NCI-H748 (cell line): ENCODE measurements around the gene DDX25.
"Not testable (repeated sequence)": the region's sequence is repeated elsewhere in the genome, so short reads cannot be mapped to it uniquely, and the experiment has no call there.

ENCODE experiments used
- DNase-seq: peaks from one replicate; lab custom pipeline; 2025; ENCODE audit not compliant: unreplicated experiment; lab: John Stamatoyannopoulos, UW

Gene DDX25

GRCh38 chr11:125902927-125903710 lies 1.2 kb upstream of the DDX25 start, which contains the start of gene PUS3:
PUS3 (minus strand) TSS chr11:125903206; CDS start chr11:125896284, 6,922 bp downstream.
- peak; percentile 89 for DNase-seq

GRCh38 chr11:125904678-125905077 lies 370 bp downstream of the DDX25 start:
- DNase-seq: no peak

DNA sequence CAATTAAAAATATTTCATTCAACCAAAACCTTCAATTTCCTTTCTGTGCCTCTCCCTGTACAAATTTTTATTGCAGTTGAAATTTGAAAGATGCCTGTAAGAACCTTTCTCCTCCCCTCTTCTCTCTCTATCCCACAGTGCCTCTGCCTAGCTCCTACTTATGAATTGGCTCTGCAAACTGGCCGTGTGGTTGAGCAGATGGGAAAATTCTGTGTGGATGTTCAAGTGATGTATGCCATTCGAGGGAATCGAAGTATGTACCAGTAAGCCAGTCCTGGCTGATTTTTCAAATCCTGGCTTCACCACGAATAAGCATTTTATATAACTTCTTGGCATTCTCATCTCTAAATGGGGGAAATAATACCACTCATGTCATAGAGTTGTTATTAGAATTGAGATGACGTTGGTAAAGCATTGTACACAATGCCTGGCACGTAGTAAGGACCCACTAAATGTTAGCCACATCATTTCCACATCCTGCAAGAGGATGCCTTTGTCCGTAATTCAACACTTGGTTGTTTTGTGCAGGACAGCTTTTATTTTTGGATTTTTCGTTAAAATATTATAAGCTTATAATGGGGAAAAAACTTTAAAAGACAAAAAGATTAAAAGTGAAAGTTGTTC lies 6.0 kb downstream of the DDX25 start:
- no peak for DNase-seq

GRCh38 chr11:125914601-125915000 lies 10.3 kb downstream of the DDX25 start:
- not testable (repeated sequence) for DNase-seq

DNA sequence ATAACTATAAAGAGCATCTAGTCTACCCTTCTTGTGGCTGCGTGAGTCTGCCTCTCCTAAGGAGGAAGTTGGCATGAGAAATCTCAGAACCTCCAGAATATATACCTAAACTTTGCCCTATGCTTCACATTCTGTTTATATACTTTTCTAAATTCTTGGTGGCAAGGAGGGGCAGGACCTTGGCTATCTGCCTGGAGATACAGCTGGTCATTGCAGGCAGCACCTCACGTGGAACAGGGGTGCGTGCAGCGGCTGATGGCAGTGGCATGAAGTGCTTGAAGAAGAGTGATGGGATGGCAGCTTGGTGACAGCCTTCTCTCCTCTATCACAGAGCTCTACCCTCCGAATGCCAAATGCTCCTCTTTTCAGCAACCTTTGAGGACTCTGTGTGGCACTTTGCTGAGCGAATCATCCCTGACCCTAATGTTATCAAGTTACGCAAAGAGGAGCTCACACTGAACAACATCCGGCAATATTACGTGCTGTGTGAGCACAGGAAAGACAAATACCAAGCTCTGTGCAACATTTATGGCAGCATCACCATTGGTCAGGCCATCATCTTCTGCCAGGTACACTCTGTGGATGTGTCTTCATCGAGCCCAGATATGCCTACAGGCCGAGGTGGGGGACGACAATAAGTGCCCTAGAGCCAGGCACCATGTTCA lies 12.5 kb downstream of the DDX25 start:
- DNase-seq: peak; percentile 2

DNA sequence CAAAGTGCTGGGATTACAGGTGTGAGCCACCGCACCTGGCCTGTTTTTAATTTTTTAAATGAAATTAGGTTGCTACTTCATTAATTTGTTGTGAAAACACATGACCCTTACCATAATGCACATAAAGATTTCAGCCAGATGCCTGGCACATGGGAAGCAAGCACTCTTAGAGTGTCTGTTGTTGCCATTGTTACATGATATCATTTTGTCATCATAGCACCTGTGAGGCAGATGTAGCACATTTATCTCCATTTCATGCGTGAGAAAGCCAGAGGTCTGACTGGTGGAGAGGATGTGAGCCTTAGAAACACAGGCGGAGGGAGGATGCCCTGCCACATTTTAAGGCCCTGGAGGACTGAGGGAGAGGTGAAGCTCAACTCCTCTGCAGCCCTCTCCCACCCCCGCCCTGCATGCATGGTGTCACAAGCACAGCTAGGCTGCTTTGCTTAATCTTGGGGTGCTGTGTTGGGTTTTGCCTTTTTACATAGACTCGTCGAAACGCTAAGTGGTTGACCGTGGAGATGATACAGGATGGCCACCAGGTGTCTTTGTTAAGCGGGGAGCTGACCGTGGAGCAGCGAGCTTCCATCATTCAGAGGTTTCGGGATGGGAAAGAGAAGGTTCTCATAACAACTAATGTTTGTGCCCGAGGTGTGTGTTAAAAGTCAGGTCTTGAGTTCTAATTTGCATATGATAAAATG lies 14.0 kb downstream of the DDX25 start:
- no peak for DNase-seq

DNA sequence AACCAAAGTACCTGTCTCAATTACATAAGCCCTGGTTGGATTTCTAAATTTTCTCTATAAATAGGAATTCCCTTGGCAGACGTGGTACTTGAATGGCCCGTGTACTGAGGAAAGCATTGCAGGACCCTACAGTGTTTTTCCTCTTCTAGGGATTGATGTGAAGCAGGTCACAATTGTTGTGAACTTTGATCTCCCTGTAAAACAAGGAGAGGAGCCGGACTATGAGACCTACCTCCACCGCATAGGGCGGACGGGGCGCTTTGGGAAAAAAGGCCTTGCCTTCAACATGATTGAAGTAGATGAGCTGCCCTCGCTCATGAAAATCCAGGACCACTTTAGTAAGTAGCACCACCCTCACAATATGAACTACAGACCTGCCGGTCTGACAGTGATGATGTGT lies 16.7 kb downstream of the DDX25 start:
- no peak for DNase-seq

GRCh38 chr11:125922156-125922555 lies 17.8 kb downstream of the DDX25 start:
- no peak for DNase-seq

DNA sequence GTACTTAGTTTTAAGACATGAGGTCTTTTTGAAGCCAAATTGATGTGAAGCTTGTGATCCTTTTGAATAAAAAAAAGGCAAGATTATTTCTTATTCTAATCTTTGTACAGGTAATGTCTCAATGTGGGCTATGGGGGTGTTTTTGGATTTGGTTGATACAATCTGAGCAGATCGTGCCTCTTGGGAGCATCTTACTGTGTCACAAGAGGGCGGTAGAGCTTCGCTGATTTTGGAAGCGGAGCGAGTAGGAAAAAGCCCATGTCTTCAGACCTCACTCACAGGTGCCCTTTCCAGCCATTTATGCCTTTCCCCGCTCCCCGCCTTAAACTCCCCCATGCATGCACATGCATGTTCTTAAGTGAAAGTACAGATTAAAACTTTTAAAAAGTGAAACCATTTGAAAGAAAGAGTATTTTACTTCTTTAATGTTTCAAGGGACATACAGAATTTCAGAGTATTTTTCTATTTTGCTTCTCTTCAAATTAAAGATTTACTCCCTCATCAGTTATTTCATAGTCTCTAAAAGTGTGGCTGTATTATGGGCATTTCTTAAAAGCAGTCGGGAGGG lies 18.8 kb downstream of the DDX25 start:
- DNase-seq: peak; percentile 62

- DNase-seq: no peak
These were observed 19.3 kb downstream of the DDX25 start for GRCh38 chr11:125923633-125924032.

GRCh38 chr11:125924384-125925007 lies 20.2 kb downstream of the DDX25 start:
- no peak for DNase-seq

- DNase-seq: no peak
These were observed 21.0 kb downstream of the DDX25 start for GRCh38 chr11:125925247-125925740.

DNA sequence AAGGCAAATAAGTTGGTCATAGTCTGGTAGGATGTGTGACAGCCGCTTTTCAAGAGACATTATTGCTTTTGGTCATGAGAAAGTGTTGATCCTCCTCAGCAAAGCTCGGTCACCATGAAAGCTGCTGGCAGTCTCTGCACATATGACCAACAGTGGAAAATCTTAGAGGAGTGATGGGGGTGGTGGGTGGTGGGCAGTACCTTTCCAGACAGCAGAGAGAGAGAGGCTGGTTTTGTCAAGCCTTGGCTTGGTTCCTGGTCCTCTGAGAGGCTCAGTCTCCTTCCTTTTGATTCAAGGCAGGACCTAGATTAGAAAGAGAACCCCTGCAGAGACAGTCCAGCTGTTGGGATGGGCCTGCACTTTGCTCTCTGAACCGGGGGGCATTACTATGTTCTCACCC lies 21.5 kb downstream of the DDX25 start:
- no peak for DNase-seq

- no peak for DNase-seq
These were observed 22.4 kb downstream of the DDX25 start for GRCh38 chr11:125926682-125927081.

- no peak for DNase-seq
These were observed 25.3 kb downstream of the DDX25 start for GRCh38 chr11:125929445-125930075.

DNA sequence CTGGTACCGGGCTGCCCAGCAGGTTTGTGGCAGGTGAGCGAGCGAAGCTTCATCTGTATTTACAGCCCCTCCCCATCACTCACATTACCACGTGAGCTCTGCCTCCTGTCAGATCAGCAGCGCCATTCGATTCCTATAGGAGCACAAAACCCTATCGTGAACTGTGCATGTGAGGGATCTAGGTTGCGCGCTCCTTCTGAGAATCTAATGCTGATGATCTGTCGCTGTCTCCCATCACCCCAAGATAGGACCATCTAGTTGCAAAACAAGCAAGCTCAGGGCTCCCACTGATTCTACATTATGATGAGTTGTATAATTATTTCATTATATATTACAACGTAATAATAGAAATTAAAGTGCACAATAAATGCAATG lies 25.8 kb downstream of the DDX25 start:
- no peak for DNase-seq

GRCh38 chr11:125931116-125931515 lies 26.8 kb downstream of the DDX25 start:
- DNase-seq: no peak

- no peak for DNase-seq
These were observed 27.4 kb downstream of the DDX25 start for GRCh38 chr11:125931668-125932067.

DNA sequence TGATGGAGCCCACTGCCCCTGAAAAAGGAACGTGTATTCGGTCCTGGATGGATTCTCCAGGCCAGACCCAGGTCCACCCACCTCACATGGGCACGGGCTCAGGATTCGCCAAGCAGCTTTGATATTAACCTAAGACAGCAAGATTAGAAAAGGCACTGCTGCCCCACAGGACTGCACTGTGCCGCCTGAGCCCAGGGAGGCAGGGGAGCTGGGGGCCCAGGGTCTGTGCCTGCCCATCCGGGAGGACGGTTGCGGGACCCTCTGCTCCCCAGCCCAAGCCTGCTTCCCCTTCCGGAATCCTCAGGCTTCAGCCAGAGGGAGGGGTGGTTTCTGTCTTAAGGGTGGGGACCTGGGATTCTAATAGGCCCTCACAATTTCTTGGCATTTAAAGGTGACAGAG lies 28.0 kb downstream of the DDX25 start:
- DNase-seq: no peak
